GM19193 (cell line): ENCODE measurements around the gene SNN.

Experiments
- POLR2A ChIP-seq: IDR thresholded peaks from 4 replicates; pipeline ENCODE4 v1.6.1; 2011; ENCODE audit not compliant: insufficient read depth, insufficient read length; ENCODE audit errors: extremely low read depth

SNN gene

GRCh38 chr16:11711662-11712061 is 43.4 kb downstream of the SNN start:
- no peak for TF ChIP-seq POLR2A

- no peak for TF ChIP-seq POLR2A
Observed at GRCh38 chr16:11712122-11712521, 43.9 kb downstream of the SNN start.

- TF ChIP-seq POLR2A = no peak
Observed at GRCh38 chr16:11715246-11715947, 47.1 kb downstream of the SNN start.

- TF ChIP-seq POLR2A = no peak
Observed at GRCh38 chr16:11716336-11716735, 48.1 kb downstream of the SNN start.

GRCh38 chr16:11717811-11718210 is 49.6 kb downstream of the SNN start:
- no peak for TF ChIP-seq POLR2A

GRCh38 chr16:11719171-11719570 is 50.9 kb downstream of the SNN start:
- no peak for TF ChIP-seq POLR2A

- no peak for TF ChIP-seq POLR2A
Observed at GRCh38 chr16:11719762-11720161, 51.5 kb downstream of the SNN start.

- no peak for TF ChIP-seq POLR2A
Observed at GRCh38 chr16:11721781-11722467, 53.7 kb downstream of the SNN start.

- no peak for TF ChIP-seq POLR2A
Observed at GRCh38 chr16:11722468-11722808, 54.2 kb downstream of the SNN start.

GRCh38 chr16:11725457-11725856 is 57.2 kb downstream of the SNN start:
- TF ChIP-seq POLR2A = no peak

- no peak for TF ChIP-seq POLR2A
Observed at GRCh38 chr16:11726008-11726407, 57.8 kb downstream of the SNN start.

- TF ChIP-seq POLR2A = no peak
Observed at GRCh38 chr16:11727796-11728543, 59.7 kb downstream of the SNN start.
